ENCODE data around the gene RIBC1.

- TF ChIP-seq POLR2A (IDR thresholded peaks at IDR 0.05) (no peak), CTCF (IDR thresholded peaks at IDR 0.05) (no peak)
Observed at GRCh38 chrX:53456254-53456653, 33.6 kb downstream of the RIBC1 start.

Data from uterus (tissue), 2 donors.